ENCODE data around the gene XDH. TPM values are rescaled to one million over a fixed set of nuclear protein-coding genes. Genes with fewer than 3 reads are reported as not detected.

Gene XDH
- total RNA-seq (2014; rRNA removed; shearing (Covaris generic)) = 0.03 TPM in 1 of 2 replicates, not detected in the other

DNA sequence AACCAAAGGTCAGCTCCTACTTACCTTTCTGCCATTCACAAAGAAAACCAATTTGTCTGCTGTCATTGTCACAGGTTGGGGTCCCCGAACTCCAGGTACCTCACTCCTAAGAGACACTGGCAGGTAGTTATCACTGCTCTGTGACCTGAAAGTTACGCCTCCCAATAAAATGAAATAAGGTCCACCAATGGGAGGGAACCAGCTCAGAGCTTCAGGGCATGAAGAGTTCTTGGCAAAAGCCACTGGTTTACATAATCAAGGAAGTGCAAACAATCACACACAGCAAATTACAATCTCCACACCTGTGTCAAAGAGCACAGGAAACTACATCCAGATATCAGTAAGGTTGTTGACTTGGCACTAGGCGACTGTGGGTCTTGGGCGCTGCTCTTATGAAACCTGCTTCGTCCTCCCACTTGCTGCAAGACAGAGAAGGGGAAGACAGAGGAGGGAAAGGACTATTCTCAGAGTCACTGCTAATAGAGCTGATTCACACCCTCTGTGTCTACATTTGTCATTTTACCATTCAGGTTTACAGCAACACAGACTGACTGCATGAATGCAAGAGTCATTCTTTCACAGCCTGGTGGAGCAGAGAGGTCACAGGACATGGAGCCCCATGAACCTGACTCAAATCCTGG, at the start of gene XDH:
XDH (minus strand) TSS at position 142 of the 641 bp plus-strand sequence; CDS start at position 66, 76 bp downstream.
- H3K4me1 ChIP-seq = no peaks in the 10 kb centered on the region
- no peaks in the 10 kb centered on the region for H3K36me3 ChIP-seq
- no peak for DNase-seq

DNA sequence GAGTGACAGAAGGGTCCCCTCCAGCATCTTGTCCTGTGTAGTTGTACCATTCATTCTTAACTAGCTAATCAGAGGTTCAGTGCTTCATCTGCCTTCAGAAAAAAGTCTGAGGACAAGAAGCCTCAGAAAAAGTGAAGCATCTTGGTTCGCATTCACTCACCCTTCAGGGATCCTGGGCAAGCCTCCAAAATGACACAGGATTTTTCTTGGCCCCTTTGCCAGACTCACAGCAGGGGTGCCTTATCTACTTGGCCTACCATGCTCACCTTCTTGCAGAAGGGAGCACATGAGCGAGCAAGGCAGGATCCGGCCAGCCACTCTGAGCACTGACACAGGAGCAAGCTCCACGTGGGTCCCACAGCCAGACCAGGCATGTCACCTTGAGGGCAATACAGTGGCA, 43.1 kb upstream of the XDH start:
- no peak for DNase-seq
- H3K27me3 ChIP-seq = no peaks in the 10 kb centered on the region

More for the DNA sequence above, at the start of gene XDH:
- Histone ChIP-seq H3K9me3 (replicated peaks) (no peaks in the 10 kb centered on the region; the same call in 1 of the 2 replicates), H3K4me3 (no peak within 1 kb of the TSS), H3K27ac (no peak within 1 kb of the TSS), H3K27me3 (no peaks in the 10 kb centered on the region; the same call in 1 of the 2 replicates)

GRCh38 chr2:31446848-31447247, 32.3 kb upstream of the XDH start:
- no peak overlapping the region for H3K27ac ChIP-seq
- no peaks in the 10 kb centered on the region for H3K4me1 ChIP-seq
- H3K36me3 ChIP-seq = no peaks in the 10 kb centered on the region
- H3K4me3 ChIP-seq = no peak overlapping the region
- no peaks in the 10 kb centered on the region for H3K27me3 ChIP-seq
- peaks cover 5% of the 10 kb centered on the region; the same call in 1 of the 2 replicates for H3K9me3 ChIP-seq (replicated peaks)
- no peak for DNase-seq

More for the DNA sequence above, 43.1 kb upstream of the XDH start:
- no peaks in the 10 kb centered on the region for H3K4me1 ChIP-seq
- H3K27ac ChIP-seq = no peak overlapping the region
- no peaks in the 10 kb centered on the region for H3K36me3 ChIP-seq
- H3K9me3 ChIP-seq (replicated peaks) = peaks cover 12% of the 10 kb centered on the region
- H3K4me3 ChIP-seq = no peak overlapping the region

DNA sequence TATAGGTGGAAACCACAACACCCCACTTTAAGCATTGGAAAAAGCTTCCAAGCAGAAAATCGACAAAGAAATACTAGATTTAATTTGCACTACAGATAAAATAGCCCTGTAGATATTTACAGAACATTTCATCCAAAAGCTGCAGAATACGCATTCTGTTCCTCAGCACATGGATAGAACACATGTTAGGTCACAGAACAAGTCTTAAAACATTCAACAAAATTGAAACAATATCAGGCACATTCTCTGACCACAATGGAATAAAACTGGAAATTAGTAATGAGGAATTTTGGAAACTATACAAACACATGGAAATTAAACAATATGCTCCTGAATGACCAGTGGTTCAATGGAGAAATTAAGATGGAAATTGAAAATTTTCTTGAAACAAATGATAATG, 27.8 kb upstream of the XDH start:
- DNase-seq = no peak
- peaks cover 5% of the 10 kb centered on the region; the same call in 1 of the 2 replicates for H3K9me3 ChIP-seq (replicated peaks)
- H3K4me3 ChIP-seq = no peak overlapping the region
- no peaks in the 10 kb centered on the region for H3K36me3 ChIP-seq
- H3K27ac ChIP-seq = no peak overlapping the region
- no peaks in the 10 kb centered on the region for H3K27me3 ChIP-seq
- peaks cover 7% of the 10 kb centered on the region for H3K4me1 ChIP-seq

DNA sequence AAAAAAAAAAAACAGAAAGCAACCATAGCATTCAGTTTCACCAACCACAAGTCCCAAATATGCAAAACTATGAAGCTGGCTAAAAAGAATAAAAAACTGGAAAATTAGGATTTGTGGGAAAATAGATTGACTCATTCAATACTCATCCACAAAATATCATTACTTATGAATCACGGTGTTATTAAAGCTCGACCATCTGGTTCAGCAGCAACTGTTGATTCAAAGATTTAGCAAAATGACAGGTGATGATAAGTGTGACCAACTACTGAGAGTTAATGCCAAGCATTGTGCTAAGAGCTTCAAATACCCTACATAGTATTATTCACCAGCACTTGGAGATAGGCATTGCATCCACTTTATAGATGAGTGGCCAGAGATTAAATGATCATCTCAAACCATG, 26.2 kb upstream of the XDH start:
- peaks cover 5% of the 10 kb centered on the region; the same call in 1 of the 2 replicates for H3K9me3 ChIP-seq (replicated peaks)
- H3K4me1 ChIP-seq = peaks cover 7% of the 10 kb centered on the region
- no peak overlapping the region for H3K4me3 ChIP-seq
- H3K27ac ChIP-seq = peak overlapping the region; percentile 20; the same call in 1 of the 2 replicates
- no peaks in the 10 kb centered on the region for H3K36me3 ChIP-seq
- peak in 1 of 2 experiments; percentile 66 for DNase-seq
- no peaks in the 10 kb centered on the region for H3K27me3 ChIP-seq

- Histone ChIP-seq H3K27me3 (0 out of 2 replicates have a peak, but pooled peaks cover 3% of the 10 kb centered on the region), H3K36me3 (no peaks in the 10 kb centered on the region), H3K27ac (no peak overlapping the region), H3K4me1 (no peaks in the 10 kb centered on the region; the same call in 1 of the 2 replicates), H3K4me3 (no peak overlapping the region), H3K9me3 (replicated peaks) (no peaks in the 10 kb centered on the region)
- no peak for DNase-seq
Measured at GRCh38 chr2:31434911-31435310, 20.4 kb upstream of the XDH start.

DNA sequence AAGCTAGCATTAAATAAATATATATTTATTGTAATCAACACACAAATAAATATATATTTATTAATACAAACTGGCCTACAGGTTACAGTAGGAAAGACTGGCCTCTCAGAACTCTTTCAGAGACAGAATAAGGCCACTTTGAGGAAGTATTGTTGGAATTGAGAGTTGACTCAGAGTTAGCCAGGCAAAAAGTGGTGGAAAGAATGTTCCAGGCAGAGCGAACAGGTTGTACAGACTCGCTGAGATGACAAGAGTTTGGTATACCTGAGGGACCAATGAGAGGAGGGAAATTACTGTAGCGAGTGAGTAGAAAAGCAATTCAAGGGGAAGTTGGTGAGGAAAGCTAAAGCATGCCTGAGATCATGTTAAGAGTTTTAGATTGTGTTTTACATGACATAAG, 19.0 kb upstream of the XDH start:
- no peaks in the 10 kb centered on the region for H3K36me3 ChIP-seq

DNA sequence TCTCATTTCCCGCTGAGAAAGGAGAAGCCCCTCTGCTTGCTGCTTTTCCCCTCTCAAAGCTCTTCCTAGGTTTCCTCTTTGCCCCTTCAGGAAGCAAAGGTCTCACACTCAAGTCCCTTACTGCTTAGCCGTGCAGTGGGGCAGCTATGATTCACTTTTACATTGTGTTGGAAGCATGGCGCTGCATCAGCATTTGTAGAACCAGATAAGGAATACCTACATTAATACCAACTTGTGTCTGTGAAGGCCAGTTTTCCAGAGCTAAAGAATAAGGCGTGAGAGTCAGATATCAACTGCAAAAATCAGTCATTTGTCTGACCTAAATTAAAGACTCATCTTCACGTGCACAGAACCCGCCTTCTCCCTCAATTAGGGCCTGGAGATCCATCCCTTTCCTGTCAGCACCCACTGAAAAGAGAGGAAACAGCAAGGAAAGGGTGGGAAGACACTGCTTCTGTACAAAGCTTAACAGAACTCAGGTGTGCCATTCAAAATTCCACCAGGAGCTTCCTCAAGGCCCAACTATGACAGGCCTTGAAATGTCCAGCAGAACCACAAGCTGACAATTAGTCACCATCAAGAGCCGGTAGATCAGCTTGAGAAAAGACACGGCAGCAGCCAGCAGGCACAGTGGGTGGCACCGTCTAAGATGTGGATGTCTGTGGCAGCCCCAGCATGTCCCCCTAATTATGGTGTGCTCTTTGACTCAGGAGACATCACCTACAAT, 16.1 kb upstream of the XDH start:
- no peaks in the 10 kb centered on the region for H3K36me3 ChIP-seq
- no peaks in the 10 kb centered on the region for H3K4me1 ChIP-seq
- H3K9me3 ChIP-seq (replicated peaks) = no peaks in the 10 kb centered on the region
- 0 out of 2 replicates have a peak, but pooled peaks cover 3% of the 10 kb centered on the region for H3K27me3 ChIP-seq
- H3K4me3 ChIP-seq = no peak overlapping the region
- DNase-seq = no peak
- H3K27ac ChIP-seq = no peak overlapping the region

More for the DNA sequence above, 19.0 kb upstream of the XDH start:
- H3K9me3 ChIP-seq (replicated peaks) = no peaks in the 10 kb centered on the region
- H3K4me3 ChIP-seq = no peak overlapping the region
- H3K27me3 ChIP-seq = 0 out of 2 replicates have a peak, but pooled peaks cover 3% of the 10 kb centered on the region
- H3K27ac ChIP-seq = no peak overlapping the region
- no peak for DNase-seq
- H3K4me1 ChIP-seq = no peaks in the 10 kb centered on the region

- no peak overlapping the region for H3K27ac ChIP-seq
- H3K36me3 ChIP-seq = no peaks in the 10 kb centered on the region
- H3K4me1 ChIP-seq = no peaks in the 10 kb centered on the region
- H3K4me3 ChIP-seq = no peak overlapping the region
- 0 out of 2 replicates have a peak, but pooled peaks cover 3% of the 10 kb centered on the region for H3K27me3 ChIP-seq
- H3K9me3 ChIP-seq (replicated peaks) = no peaks in the 10 kb centered on the region
- no peak for DNase-seq
Measured at GRCh38 chr2:31429759-31430438, 15.4 kb upstream of the XDH start.

GRCh38 chr2:31429040-31429439, 14.5 kb upstream of the XDH start:
- Histone ChIP-seq H3K36me3 (no peaks in the 10 kb centered on the region), H3K27ac (no peak overlapping the region), H3K4me1 (no peaks in the 10 kb centered on the region), H3K27me3 (0 out of 2 replicates have a peak, but pooled peaks cover 3% of the 10 kb centered on the region), H3K4me3 (no peak overlapping the region), H3K9me3 (replicated peaks) (no peaks in the 10 kb centered on the region)
- DNase-seq = no peak

- H3K27ac ChIP-seq = no peak overlapping the region
- DNase-seq = no peak
- H3K36me3 ChIP-seq = no peaks in the 10 kb centered on the region
- 0 out of 2 replicates have a peak, but pooled peaks cover 3% of the 10 kb centered on the region for H3K27me3 ChIP-seq
- H3K4me1 ChIP-seq = no peaks in the 10 kb centered on the region
- H3K4me3 ChIP-seq = no peak overlapping the region
- H3K9me3 ChIP-seq (replicated peaks) = no peaks in the 10 kb centered on the region
Measured at GRCh38 chr2:31428001-31428418, 13.5 kb upstream of the XDH start.

DNA sequence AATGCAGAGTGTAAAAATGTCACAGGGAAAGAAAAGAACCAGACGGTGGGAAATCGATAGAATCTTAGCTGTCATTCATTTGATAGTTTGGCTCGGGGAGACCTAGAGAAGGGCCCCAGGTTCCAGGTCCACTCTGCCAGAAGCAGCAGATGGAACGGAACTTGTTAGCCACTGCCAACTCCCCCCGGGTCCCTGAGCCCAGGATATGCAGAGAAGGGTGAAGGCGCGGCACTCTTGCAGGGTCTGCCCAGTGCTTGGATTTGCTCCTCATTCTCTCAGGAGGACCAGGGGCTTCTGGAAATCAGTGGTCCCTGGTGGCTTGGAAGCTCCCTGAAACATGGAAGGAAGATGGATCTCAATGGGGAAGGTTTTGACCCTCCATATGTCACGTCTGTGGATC, 11.6 kb upstream of the XDH start:
- no peaks in the 10 kb centered on the region for H3K9me3 ChIP-seq (replicated peaks)
- DNase-seq = no peak
- no peaks in the 10 kb centered on the region for H3K36me3 ChIP-seq
- 0 out of 2 replicates have a peak, but pooled peaks cover 3% of the 10 kb centered on the region for H3K27me3 ChIP-seq
- no peaks in the 10 kb centered on the region for H3K4me1 ChIP-seq
- no peak overlapping the region for H3K4me3 ChIP-seq
- H3K27ac ChIP-seq = no peak overlapping the region

DNA sequence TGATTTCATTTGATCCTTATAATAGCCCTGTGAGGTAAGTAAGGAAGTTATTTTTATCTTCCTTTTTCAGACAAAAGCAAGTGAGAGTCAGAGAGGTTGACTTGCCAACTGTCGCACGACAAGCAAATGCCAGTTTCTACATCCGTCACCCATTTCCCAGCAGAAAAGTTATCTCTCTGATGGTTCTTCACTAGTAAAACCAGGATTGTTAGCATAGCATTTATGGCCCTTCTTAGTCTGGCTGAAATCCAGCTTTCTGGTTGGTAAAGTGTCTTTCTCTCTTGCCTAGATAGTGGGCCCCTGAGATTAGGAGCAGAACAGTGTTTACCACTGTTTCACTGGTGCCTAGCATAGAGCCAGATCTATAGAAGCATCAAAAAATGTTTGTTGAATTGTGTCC, 7.1 kb upstream of the XDH start:
- H3K36me3 ChIP-seq = no peaks in the 10 kb centered on the region
- H3K4me1 ChIP-seq = no peaks in the 10 kb centered on the region
- H3K27ac ChIP-seq = no peak overlapping the region
- H3K9me3 ChIP-seq (replicated peaks) = no peaks in the 10 kb centered on the region; the same call in 1 of the 2 replicates
- DNase-seq = no peak
- no peaks in the 10 kb centered on the region for H3K27me3 ChIP-seq
- H3K4me3 ChIP-seq = no peak overlapping the region

- Histone ChIP-seq H3K36me3 (no peaks in the 10 kb centered on the region), H3K27ac (no peak overlapping the region), H3K9me3 (replicated peaks) (no peaks in the 10 kb centered on the region; the same call in 1 of the 2 replicates), H3K27me3 (no peaks in the 10 kb centered on the region), H3K4me3 (no peak overlapping the region), H3K4me1 (no peaks in the 10 kb centered on the region)
- DNase-seq = no peak
Measured at GRCh38 chr2:31420936-31421335, 6.4 kb upstream of the XDH start.

DNA sequence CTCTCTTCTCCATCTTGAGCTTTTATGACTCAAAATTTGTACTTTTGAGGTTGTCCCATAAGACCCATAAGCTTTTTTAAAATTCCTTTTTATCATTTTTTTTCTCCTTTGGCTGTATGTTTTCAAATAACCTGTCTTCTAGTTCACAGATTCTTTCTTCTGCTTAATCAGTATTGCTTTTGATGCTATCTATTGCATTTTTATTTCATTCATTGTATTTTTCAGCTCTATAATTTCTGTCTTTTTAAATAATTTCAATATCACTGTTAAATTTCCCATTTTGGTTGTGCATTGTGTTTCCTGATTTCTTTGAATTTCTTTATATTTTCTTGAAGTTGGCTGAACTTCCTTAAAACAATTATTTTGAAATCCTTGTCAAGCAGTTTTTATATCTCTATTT, 4.8 kb upstream of the XDH start:
- Histone ChIP-seq H3K9me3 (replicated peaks) (no peaks in the 10 kb centered on the region; the same call in 1 of the 2 replicates), H3K4me3 (no peak overlapping the region), H3K27me3 (no peaks in the 10 kb centered on the region), H3K4me1 (no peaks in the 10 kb centered on the region), H3K36me3 (no peaks in the 10 kb centered on the region), H3K27ac (no peak overlapping the region)
- DNase-seq = no peak
